ENCODE measurements around the gene PDGFD.

The PDGFD gene

GRCh38 chr11:103906291-103906867 is 257.6 kb downstream of the PDGFD start:
- no peak for DNase-seq

- no peak for DNase-seq
Measured at GRCh38 chr11:103904324-103904667, 259.7 kb downstream of the PDGFD start.

GRCh38 chr11:103903621-103904323 is 260.2 kb downstream of the PDGFD start:
- no peak for DNase-seq

GRCh38 chr11:103902994-103903393 is 261.0 kb downstream of the PDGFD start:
- DNase-seq, result no peak

- no peak for DNase-seq
Measured at GRCh38 chr11:103901656-103902055, 262.3 kb downstream of the PDGFD start.

GRCh38 chr11:103898577-103899336 is 265.2 kb downstream of the PDGFD start:
- DNase-seq, result no peak

- DNase-seq, result no peak
Measured at GRCh38 chr11:103898065-103898464, 265.9 kb downstream of the PDGFD start.

GRCh38 chr11:103897160-103897936 is 266.6 kb downstream of the PDGFD start:
- no peak for DNase-seq

GRCh38 chr11:103895106-103895505 is 268.8 kb downstream of the PDGFD start:
- no peak for DNase-seq

GRCh38 chr11:103894673-103895072 is 269.3 kb downstream of the PDGFD start:
- no peak for DNase-seq

GRCh38 chr11:103894034-103894433 is 269.9 kb downstream of the PDGFD start:
- no peak for DNase-seq

- DNase-seq, result no peak
Measured at GRCh38 chr11:103893371-103893770, 270.6 kb downstream of the PDGFD start.

- no peak for DNase-seq
Measured at GRCh38 chr11:103892603-103893002, 271.3 kb downstream of the PDGFD start.

- DNase-seq, result no peak
Measured at GRCh38 chr11:103890654-103891053, 273.3 kb downstream of the PDGFD start.

- DNase-seq, result no peak
Measured at GRCh38 chr11:103889679-103890078, 274.3 kb downstream of the PDGFD start.

GRCh38 chr11:103888541-103888951 is 275.4 kb downstream of the PDGFD start:
- DNase-seq, result no peak

- no peak for DNase-seq
Measured at GRCh38 chr11:103887001-103887658, 276.8 kb downstream of the PDGFD start.

- no peak for DNase-seq
Measured at GRCh38 chr11:103883856-103884255, 280.1 kb downstream of the PDGFD start.

GRCh38 chr11:103883291-103883690 is 280.7 kb downstream of the PDGFD start:
- DNase-seq, result no peak

- DNase-seq, result no peak
Measured at GRCh38 chr11:103881584-103881983, 282.4 kb downstream of the PDGFD start.

- DNase-seq, result no peak
Measured at GRCh38 chr11:103880968-103881367, 283.0 kb downstream of the PDGFD start.

- DNase-seq, result no peak
Measured at GRCh38 chr11:103878646-103879045, 285.3 kb downstream of the PDGFD start.

- no peak for DNase-seq
Measured at GRCh38 chr11:103877221-103877620, 286.7 kb downstream of the PDGFD start.

All from NCI-H1436 treated with DMSO at 0.1 percent for 48 hours (cell line).